HCT116 (cell line): ENCODE results near the gene DTX3L. TPM values are rescaled to one million over a fixed set of nuclear protein-coding genes. Genes with fewer than 3 reads are reported as not detected.

Source experiments
- ATAC-seq: fragments of 200-7000 bp; cut with Tn5 transposase; 2 replicates; pipeline ENCODE4 v1.9.1; 2020; ENCODE audit warnings: mild to moderate bottlenecking, moderate library complexity
- BruUV-seq: library from RNA; stranded (reverse); fragments of 400-500 nt; replicated peaks from 2 replicates; lab custom pipeline; 2021; lab: Mats Ljungman, UMichigan
- CTCF ChIA-PET: fragments of 300-600 bp; sonication (Branson Sonifier 250); formaldehyde crosslinking; loops from one replicate; lab custom pipeline; 2021; ENCODE audit warnings: antibody characterized with exemption; lab: Charles Lee
- POLR2A ChIA-PET: fragments of 300-600, 350-600 bp; sonication (Branson Sonifier 250); formaldehyde crosslinking; loops from one replicate; lab custom pipeline; 2021; ENCODE audit warnings: antibody characterized with exemption; lab: Charles Lee
- RAD21 ChIA-PET, 2 experiments: fragments of 300-600 bp; sonication (Branson Sonifier 250); formaldehyde crosslinking; loops; one replicate each; lab custom pipeline; 2023; ENCODE audit warnings: low total read pairs in 2 of 2; ENCODE audit not compliant: uncharacterized antibody in 2 of 2, unreplicated experiment in 2 of 2, low non-redundant PET in 1 of 2; lab: Charles Lee
- DNase-seq: peaks from one replicate; pipeline ENCODE4 v3.0.0-alpha.2; 2010; ENCODE audit warnings: low read depth, low spot score
- H2AFZ ChIP-seq: fragments of 200-600 bp; shearing (Covaris generic), sonication (generic); 2 replicates; pipeline ENCODE4 v1.6.1; 2017; ENCODE audit warnings: low read depth, mixed run types, mixed read lengths, antibody characterized with exemption, low read length; ENCODE audit not compliant: poor library complexity, severe bottlenecking
- H3K27ac ChIP-seq: 2 replicates; pipeline ENCODE4 v1.5.1; 2012; ENCODE audit warnings: low read depth, low read length
- H3K27me3 ChIP-seq: fragments of 200-600 bp; sonication (generic); 2 replicates; pipeline ENCODE4 v1.6.1; 2016; ENCODE audit warnings: mixed run types, low read length, mixed read lengths; ENCODE audit not compliant: insufficient read depth
- H3K36me3 ChIP-seq, 2 experiments: fragments of 200-500 bp in 1 of 2; fragments of 200-600 bp in 1 of 2; sonication (Bioruptor generic) in 1 of 2; sonication (generic) in 1 of 2; 2 replicates each; pipeline versions ENCODE4 v1.5.1 to v1.6.1; 2014 to 2016; ENCODE audit warnings: low read length in 2 of 2, inconsistent platforms in 1 of 2, mixed read lengths in 1 of 2, mixed run types in 1 of 2; ENCODE audit not compliant: insufficient read depth in 2 of 2, control insufficient read depth in 1 of 2
- H3K4me1 ChIP-seq, 2 experiments: fragments of 200-600 bp in 1 of 2; sonication (generic) in 1 of 2; 2 replicates each; pipeline versions ENCODE4 v1.5.1 to v1.6.1; 2012 to 2017; ENCODE audit warnings: low read length in 2 of 2, inconsistent platforms in 1 of 2, mild to moderate bottlenecking in 1 of 2, mixed read lengths in 1 of 2, mixed run types in 1 of 2, moderate library complexity in 1 of 2; ENCODE audit not compliant: insufficient read depth in 2 of 2, control insufficient read depth in 1 of 2
- H3K4me2 ChIP-seq: fragments of 200-600 bp; sonication (generic); 2 replicates; pipeline ENCODE4 v1.6.1; 2017; ENCODE audit warnings: mixed run types, low read length, mixed read lengths
- H3K4me3 ChIP-seq, 2 experiments: fragments of 200-600 bp in 1 of 2; sonication (generic) in 1 of 2; replicated peaks in 1 of 2; 2 replicates each; pipeline ENCODE4 v1.5.1; 2011 to 2016; ENCODE audit warnings: low read length in 2 of 2, control low read depth in 1 of 2, low read depth in 1 of 2, mild to moderate bottlenecking in 1 of 2, mixed read lengths in 1 of 2, mixed run types in 1 of 2
- H3K79me2 ChIP-seq: fragments of 200-600 bp; sonication (generic); 2 replicates; pipeline ENCODE4 v1.6.1; 2017; ENCODE audit warnings: mild to moderate bottlenecking, mixed run types, low read length, moderate library complexity, mixed read lengths; ENCODE audit not compliant: insufficient read depth
- H3K9ac ChIP-seq: fragments of 200-600 bp; sonication (generic); 2 replicates; pipeline ENCODE4 v1.6.1; 2016; ENCODE audit warnings: low read length, mixed read lengths
- H3K9me2 ChIP-seq: fragments of 200-600 bp; sonication (generic), shearing (Covaris generic); 2 replicates; pipeline ENCODE4 v1.6.1; 2017; ENCODE audit warnings: mixed run types, mild to moderate bottlenecking, moderate library complexity; ENCODE audit not compliant: insufficient read depth
- H3K9me3 ChIP-seq, 2 experiments: fragments of 200-500 bp in 1 of 2; fragments of 200-600 bp in 1 of 2; sonication (Bioruptor generic) in 1 of 2; sonication (generic) in 1 of 2; 2 replicates each; pipeline ENCODE4 v1.6.1; 2014 to 2017; ENCODE audit warnings: low read length in 2 of 2, mixed read lengths in 2 of 2, inconsistent platforms in 1 of 2, low read depth in 1 of 2, mild to moderate bottlenecking in 1 of 2, mixed run types in 1 of 2, moderate library complexity in 1 of 2; ENCODE audit not compliant: control insufficient read depth in 1 of 2, insufficient read depth in 1 of 2
- H4K20me1 ChIP-seq: fragments of 200-600 bp; sonication (generic), shearing (Covaris generic); 2 replicates; pipeline ENCODE4 v1.6.1; 2017; ENCODE audit warnings: mixed run types, mild to moderate bottlenecking, moderate library complexity; ENCODE audit not compliant: insufficient read depth
- CEBPB ChIP-seq: IDR thresholded peaks from 2 replicates; pipeline ENCODE4 v1.6.1; 2012; ENCODE audit warnings: low read depth
- EZH2 ChIP-seq: fragments of 200-600 bp; sonication (generic); IDR thresholded peaks from 2 replicates; pipeline ENCODE4 v1.6.1; 2017; ENCODE audit warnings: antibody characterized with exemption, mixed run types
- EZH2phosphoT487 ChIP-seq: fragments of 200-600 bp; IDR thresholded peaks from 2 replicates; pipeline ENCODE4 v1.6.1; 2018; ENCODE audit warnings: antibody characterized with exemption, borderline replicate concordance
- JUND ChIP-seq: IDR thresholded peaks from 2 replicates; pipeline ENCODE4 v1.6.1; 2012
- POLR2A ChIP-seq: IDR thresholded peaks from 2 replicates; pipeline ENCODE4 v1.7.0; 2011; ENCODE audit warnings: borderline replicate concordance; ENCODE audit not compliant: insufficient read depth, insufficient read length; ENCODE audit errors: extremely low read depth
- POLR2AphosphoS5 ChIP-seq: IDR thresholded peaks from 2 replicates; pipeline ENCODE4 v1.6.1; 2011; ENCODE audit warnings: mild to moderate bottlenecking, low read depth, low read length, moderate library complexity
- RAD21 ChIP-seq: IDR thresholded peaks from 2 replicates; pipeline ENCODE4 v1.6.1; 2012; ENCODE audit warnings: low read depth, mild to moderate bottlenecking
- SP1 ChIP-seq: IDR thresholded peaks from 2 replicates; pipeline ENCODE4 v1.6.1; 2012; ENCODE audit warnings: low read depth
- SRF ChIP-seq: IDR thresholded peaks from 2 replicates; pipeline ENCODE4 v1.6.1; 2012; ENCODE audit warnings: low read depth
- TCF7L2 ChIP-seq: IDR thresholded peaks from 2 replicates; pipeline ENCODE4 v1.7.0; 2011; ENCODE audit warnings: borderline replicate concordance, inconsistent platforms; ENCODE audit not compliant: insufficient read depth, insufficient read length; ENCODE audit errors: extremely low read depth
- ZFX ChIP-seq: fragments of 450-650 bp; IDR thresholded peaks from 2 replicates; pipeline ENCODE4 v1.6.1; 2017
- ZNF274 ChIP-seq: fragments of 200-500 bp; sonication (Bioruptor generic); IDR thresholded peaks from 2 replicates; pipeline ENCODE4 v1.6.1; 2014; ENCODE audit warnings: mild to moderate bottlenecking, low read depth, low read length, inconsistent platforms
- intact Hi-C: fragments of 100-400 bp; cut with micrococcal nuclease; formaldehyde crosslinking; loops from 2 replicates; pipeline ENCODE4 v1.10.0; 2022
- total RNA-seq: library from RNA; stranded (reverse); gene quantifications from one replicate; pipeline ENCODE4 v1.2.1, GENCODE V29; 2021; ENCODE audit not compliant: unreplicated experiment
- TF ChIP-seq, protein P1 (sequence below): IDR thresholded peaks from 2 replicates; pipeline ENCODE4 v1.6.1; 2012; ENCODE audit warnings: low read depth
- TF ChIP-seq, protein P2 (sequence below): IDR thresholded peaks from 2 replicates; pipeline ENCODE4 v1.6.1; 2011; ENCODE audit warnings: mild to moderate bottlenecking, low read length, moderate library complexity; ENCODE audit not compliant: insufficient replicate concordance; ENCODE audit errors: extremely low read depth
- TF ChIP-seq, protein P3 (sequence below): IDR thresholded peaks from 2 replicates; pipeline ENCODE4 v1.6.1; 2012
- TF ChIP-seq, protein P4 (sequence below): IDR thresholded peaks from 2 replicates; pipeline ENCODE4 v1.6.1; 2012

DTX3L gene
- total RNA-seq, 1 experiment from 2014 or later, result 13.1 TPM

DNA sequence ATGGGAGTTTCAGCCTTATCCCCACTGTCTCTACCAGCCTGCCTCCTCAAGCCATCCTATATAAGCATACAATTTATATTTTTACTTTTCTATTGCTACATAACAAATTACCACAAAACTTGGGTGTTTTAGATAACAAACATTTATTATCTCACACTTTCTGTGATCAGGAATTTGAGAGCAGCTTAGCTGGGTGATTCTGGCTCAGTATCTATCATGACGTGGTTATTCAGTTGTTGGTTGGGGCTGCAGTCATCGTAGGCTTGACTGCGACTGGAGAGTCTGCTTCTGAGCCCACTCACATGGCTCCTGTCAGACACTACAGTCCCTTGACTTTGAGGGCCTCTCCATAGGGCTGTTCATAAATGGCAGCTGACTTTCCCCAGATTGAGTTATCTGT is 34.0 kb downstream of the DTX3L start:
- intact Hi-C loops, result no loop called here
- H3K4me2 ChIP-seq, result no peak overlapping the region
- CTCF ChIA-PET, result no interaction called here
- no peak overlapping the region for H3K27ac ChIP-seq
- TF ChIP-seq SP1 (no peak), EZH2phosphoT487 (no peak), CEBPB (no peak), POLR2A (no peak), JUND (no peak), ZFX (no peak), SRF (no peak), POLR2AphosphoS5 (no peak), TCF7L2 (no peak), EZH2 (no peak), RAD21 (no peak), ZNF274 (no peak)
- TF ChIP-seq, protein P1, sequence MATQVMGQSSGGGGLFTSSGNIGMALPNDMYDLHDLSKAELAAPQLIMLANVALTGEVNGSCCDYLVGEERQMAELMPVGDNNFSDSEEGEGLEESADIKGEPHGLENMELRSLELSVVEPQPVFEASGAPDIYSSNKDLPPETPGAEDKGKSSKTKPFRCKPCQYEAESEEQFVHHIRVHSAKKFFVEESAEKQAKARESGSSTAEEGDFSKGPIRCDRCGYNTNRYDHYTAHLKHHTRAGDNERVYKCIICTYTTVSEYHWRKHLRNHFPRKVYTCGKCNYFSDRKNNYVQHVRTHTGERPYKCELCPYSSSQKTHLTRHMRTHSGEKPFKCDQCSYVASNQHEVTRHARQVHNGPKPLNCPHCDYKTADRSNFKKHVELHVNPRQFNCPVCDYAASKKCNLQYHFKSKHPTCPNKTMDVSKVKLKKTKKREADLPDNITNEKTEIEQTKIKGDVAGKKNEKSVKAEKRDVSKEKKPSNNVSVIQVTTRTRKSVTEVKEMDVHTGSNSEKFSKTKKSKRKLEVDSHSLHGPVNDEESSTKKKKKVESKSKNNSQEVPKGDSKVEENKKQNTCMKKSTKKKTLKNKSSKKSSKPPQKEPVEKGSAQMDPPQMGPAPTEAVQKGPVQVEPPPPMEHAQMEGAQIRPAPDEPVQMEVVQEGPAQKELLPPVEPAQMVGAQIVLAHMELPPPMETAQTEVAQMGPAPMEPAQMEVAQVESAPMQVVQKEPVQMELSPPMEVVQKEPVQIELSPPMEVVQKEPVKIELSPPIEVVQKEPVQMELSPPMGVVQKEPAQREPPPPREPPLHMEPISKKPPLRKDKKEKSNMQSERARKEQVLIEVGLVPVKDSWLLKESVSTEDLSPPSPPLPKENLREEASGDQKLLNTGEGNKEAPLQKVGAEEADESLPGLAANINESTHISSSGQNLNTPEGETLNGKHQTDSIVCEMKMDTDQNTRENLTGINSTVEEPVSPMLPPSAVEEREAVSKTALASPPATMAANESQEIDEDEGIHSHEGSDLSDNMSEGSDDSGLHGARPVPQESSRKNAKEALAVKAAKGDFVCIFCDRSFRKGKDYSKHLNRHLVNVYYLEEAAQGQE, result no peak
- TF ChIP-seq, protein P2, sequence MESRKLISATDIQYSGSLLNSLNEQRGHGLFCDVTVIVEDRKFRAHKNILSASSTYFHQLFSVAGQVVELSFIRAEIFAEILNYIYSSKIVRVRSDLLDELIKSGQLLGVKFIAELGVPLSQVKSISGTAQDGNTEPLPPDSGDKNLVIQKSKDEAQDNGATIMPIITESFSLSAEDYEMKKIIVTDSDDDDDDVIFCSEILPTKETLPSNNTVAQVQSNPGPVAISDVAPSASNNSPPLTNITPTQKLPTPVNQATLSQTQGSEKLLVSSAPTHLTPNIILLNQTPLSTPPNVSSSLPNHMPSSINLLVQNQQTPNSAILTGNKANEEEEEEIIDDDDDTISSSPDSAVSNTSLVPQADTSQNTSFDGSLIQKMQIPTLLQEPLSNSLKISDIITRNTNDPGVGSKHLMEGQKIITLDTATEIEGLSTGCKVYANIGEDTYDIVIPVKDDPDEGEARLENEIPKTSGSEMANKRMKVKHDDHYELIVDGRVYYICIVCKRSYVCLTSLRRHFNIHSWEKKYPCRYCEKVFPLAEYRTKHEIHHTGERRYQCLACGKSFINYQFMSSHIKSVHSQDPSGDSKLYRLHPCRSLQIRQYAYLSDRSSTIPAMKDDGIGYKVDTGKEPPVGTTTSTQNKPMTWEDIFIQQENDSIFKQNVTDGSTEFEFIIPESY, result no peak
- TF ChIP-seq, protein P3, sequence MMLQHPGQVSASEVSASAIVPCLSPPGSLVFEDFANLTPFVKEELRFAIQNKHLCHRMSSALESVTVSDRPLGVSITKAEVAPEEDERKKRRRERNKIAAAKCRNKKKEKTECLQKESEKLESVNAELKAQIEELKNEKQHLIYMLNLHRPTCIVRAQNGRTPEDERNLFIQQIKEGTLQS, result no peak
- TF ChIP-seq, protein P4, sequence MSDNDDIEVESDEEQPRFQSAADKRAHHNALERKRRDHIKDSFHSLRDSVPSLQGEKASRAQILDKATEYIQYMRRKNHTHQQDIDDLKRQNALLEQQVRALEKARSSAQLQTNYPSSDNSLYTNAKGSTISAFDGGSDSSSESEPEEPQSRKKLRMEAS, result no peak
- POLR2A ChIA-PET, result no interaction called here
- H3K27me3 ChIP-seq, result no peaks in the 10 kb centered on the region
- no peaks in the 10 kb centered on the region for H3K4me1 ChIP-seq
- RAD21 ChIA-PET, result no interaction called here
- H3K9me3 ChIP-seq, result no peaks in the 10 kb centered on the region
- H3K4me3 ChIP-seq, result no peak overlapping the region
- H3K9me2 ChIP-seq, result no peaks in the 10 kb centered on the region
- H3K36me3 ChIP-seq, result no peaks in the 10 kb centered on the region
- H3K79me2 ChIP-seq, result no peaks in the 10 kb centered on the region
- H3K9ac ChIP-seq, result no peak overlapping the region
- ATAC-seq (no peak), DNase-seq (no peak)
- no TSS peak for BruUV-seq
- H4K20me1 ChIP-seq, result no peaks in the 10 kb centered on the region
- H2AFZ ChIP-seq, result no peak overlapping the region
